MM.1S (cell line): ENCODE results near the gene FBXO8.

Experiments used
- DNase-seq: peaks from one replicate; pipeline ENCODE4 v3.0.0-alpha.2; 2015
- H2AFZ ChIP-seq: fragments of 300-600 bp; sonication (generic); 2 replicates; pipeline ENCODE4 v1.6.0; 2016; ENCODE audit warnings: antibody characterized with exemption, low read length
- H3F3A ChIP-seq: fragments of 300-600 bp; sonication (generic); 2 replicates; pipeline ENCODE4 v1.6.1; 2016; ENCODE audit warnings: mild to moderate bottlenecking, antibody characterized with exemption, low read length, moderate library complexity, mixed read lengths; ENCODE audit not compliant: insufficient read depth
- H3K27ac ChIP-seq: fragments of 300-600 bp; sonication (generic); 2 replicates; pipeline ENCODE4 v1.5.1; 2016; ENCODE audit warnings: mild to moderate bottlenecking, low read length
- H3K27me3 ChIP-seq: fragments of 300-600 bp; sonication (generic); replicated peaks from 2 replicates; pipeline ENCODE4 v1.6.0; 2016; ENCODE audit warnings: low read length; ENCODE audit not compliant: insufficient read depth
- H3K36me3 ChIP-seq: fragments of 300-600 bp; sonication (generic); replicated peaks from 2 replicates; pipeline ENCODE4 v1.6.1; 2016; ENCODE audit warnings: mild to moderate bottlenecking, low read length, mixed read lengths; ENCODE audit not compliant: insufficient read depth
- H3K4me1 ChIP-seq: fragments of 300-600 bp; sonication (generic); 2 replicates; pipeline ENCODE4 v1.6.1; 2016; ENCODE audit warnings: low read length, mixed read lengths
- H3K4me2 ChIP-seq: fragments of 300-600 bp; sonication (generic); 2 replicates; pipeline ENCODE4 v1.6.0; 2016; ENCODE audit warnings: low read depth, low read length
- H3K4me3 ChIP-seq: fragments of 300-600 bp; sonication (generic); 2 replicates; pipeline ENCODE4 v1.5.1; 2016; ENCODE audit warnings: low read length, mixed read lengths
- H3K79me2 ChIP-seq: fragments of 300-600 bp; sonication (generic); 2 replicates; pipeline ENCODE4 v1.6.1; 2016; ENCODE audit warnings: mixed run types, low read length, mixed read lengths
- H3K9ac ChIP-seq: fragments of 300-600 bp; sonication (generic); 2 replicates; pipeline ENCODE4 v1.6.1; 2016; ENCODE audit warnings: low read length, mixed read lengths
- H3K9me2 ChIP-seq: fragments of 300-600 bp; sonication (generic); replicated peaks from 2 replicates; pipeline ENCODE4 v1.6.1; 2016; ENCODE audit warnings: mild to moderate bottlenecking, low read length, mixed read lengths; ENCODE audit not compliant: insufficient read depth
- H3K9me3 ChIP-seq: fragments of 300-600 bp; sonication (generic); replicated peaks from 2 replicates; pipeline ENCODE4 v1.6.1; 2016; ENCODE audit warnings: mild to moderate bottlenecking, low read length, mixed read lengths; ENCODE audit not compliant: insufficient read depth
- H4K20me1 ChIP-seq: fragments of 300-600 bp; sonication (generic); 2 replicates; pipeline ENCODE4 v1.6.1; 2016; ENCODE audit warnings: mild to moderate bottlenecking, low read length, moderate library complexity, mixed read lengths; ENCODE audit not compliant: insufficient read depth
- CTCF ChIP-seq: fragments of 300-600 bp; sonication (generic); IDR thresholded peaks from 2 replicates; pipeline ENCODE4 v1.5.1; 2016; ENCODE audit warnings: antibody characterized with exemption, low read length, mixed read lengths
- EZH2 ChIP-seq: fragments of 300-600 bp; sonication (generic); optimal IDR thresholded peaks from 2 replicates; pipeline ENCODE3; 2017; ENCODE audit warnings: low read depth, mild to moderate bottlenecking, antibody characterized with exemption, low read length, mixed read lengths
- EZH2phosphoT487 ChIP-seq: fragments of 300-600 bp; sonication (generic); IDR thresholded peaks from 2 replicates; pipeline ENCODE4 v1.6.1; 2018; ENCODE audit warnings: antibody characterized with exemption, low read length

Gene FBXO8

DNA sequence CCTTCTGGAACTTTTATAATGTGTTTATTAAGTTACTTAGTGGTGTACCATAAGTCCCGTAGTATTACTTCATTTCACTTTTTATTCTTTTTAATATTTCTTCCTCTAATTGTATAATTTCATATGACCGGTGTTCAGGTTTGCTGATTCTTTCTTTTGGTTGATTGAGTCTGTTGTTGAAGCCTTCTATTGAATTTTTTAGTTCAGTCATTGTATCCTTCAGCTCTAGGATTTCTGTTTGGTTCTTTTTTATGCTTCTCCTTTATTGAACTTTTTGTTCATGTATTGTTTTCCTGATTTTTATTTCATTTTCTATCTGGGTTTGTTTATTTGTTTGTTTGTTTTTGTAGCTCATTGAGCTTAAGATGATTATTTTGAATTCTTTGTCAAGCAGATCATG, 9.0 kb upstream of the FBXO8 start:
- Histone ChIP-seq H3F3A (no peaks in the 10 kb centered on the region), H3K4me2 (no peak overlapping the region), H2AFZ (no peak overlapping the region), H3K9ac (no peak overlapping the region), H3K36me3 (no peaks in the 10 kb centered on the region), H3K9me2 (no peaks in the 10 kb centered on the region), H3K4me1 (no peaks in the 10 kb centered on the region), H3K27me3 (no peaks in the 10 kb centered on the region), H3K4me3 (no peak overlapping the region), H3K9me3 (no peaks in the 10 kb centered on the region), H3K79me2 (peaks cover 46% of the 10 kb centered on the region), H3K27ac (no peak overlapping the region), H4K20me1 (no peaks in the 10 kb centered on the region)
- TF ChIP-seq CTCF: no peak
- TF ChIP-seq EZH2: no peak
- no peak for TF ChIP-seq EZH2phosphoT487
- no peak for DNase-seq

DNA sequence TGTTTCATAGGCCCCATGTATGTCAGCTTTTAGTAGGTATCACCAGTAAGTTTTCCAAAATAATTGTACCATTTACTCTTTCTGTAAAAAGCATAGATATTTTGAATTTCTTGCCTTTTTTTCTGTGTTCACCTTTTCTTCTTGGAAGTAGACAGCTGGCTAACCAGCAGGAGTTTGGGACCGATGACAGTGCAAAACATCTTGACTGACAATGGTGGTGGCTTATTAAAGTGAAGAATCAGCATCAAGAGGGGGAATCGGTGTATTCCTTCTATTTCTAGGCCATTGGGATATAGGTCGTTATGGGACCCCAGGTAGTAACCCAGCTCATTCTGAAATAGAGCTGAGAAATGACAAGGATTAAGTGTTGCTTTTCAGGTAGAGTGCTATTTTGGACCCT, 3.4 kb upstream of the FBXO8 start:
- H3K4me1 ChIP-seq: peaks cover 11% of the 10 kb centered on the region; the same call in 1 of the 2 replicates
- H3K27ac ChIP-seq: no peak overlapping the region
- DNase-seq: no peak
- no peaks in the 10 kb centered on the region for H3K9me2 ChIP-seq
- H3K9me3 ChIP-seq: no peaks in the 10 kb centered on the region
- H4K20me1 ChIP-seq: no peaks in the 10 kb centered on the region
- H3F3A ChIP-seq: peaks cover 8% of the 10 kb centered on the region; the same call in 1 of the 2 replicates
- H2AFZ ChIP-seq: no peak overlapping the region
- no peaks in the 10 kb centered on the region for H3K27me3 ChIP-seq
- no peak for TF ChIP-seq EZH2
- no peak for TF ChIP-seq EZH2phosphoT487
- TF ChIP-seq CTCF: no peak
- no peaks in the 10 kb centered on the region for H3K36me3 ChIP-seq
- H3K9ac ChIP-seq: no peak overlapping the region
- H3K4me2 ChIP-seq: no peak overlapping the region
- peaks cover 77% of the 10 kb centered on the region for H3K79me2 ChIP-seq
- H3K4me3 ChIP-seq: no peak overlapping the region

GRCh38 chr4:174284487-174284886, 1.0 kb upstream of the FBXO8 start:
- H2AFZ ChIP-seq: peak overlapping the region; percentile 94
- H3K79me2 ChIP-seq: peaks cover 82% of the 10 kb centered on the region
- no peaks in the 10 kb centered on the region for H3K27me3 ChIP-seq
- peaks cover 8% of the 10 kb centered on the region; the same call in 1 of the 2 replicates for H3F3A ChIP-seq
- H3K9me3 ChIP-seq: no peaks in the 10 kb centered on the region
- DNase-seq: no peak
- no peaks in the 10 kb centered on the region for H3K36me3 ChIP-seq
- peaks cover 11% of the 10 kb centered on the region; the same call in 1 of the 2 replicates for H3K4me1 ChIP-seq
- peak overlapping the region; percentile 92 for H3K4me3 ChIP-seq
- H3K27ac ChIP-seq: peak overlapping the region; percentile 97
- H4K20me1 ChIP-seq: no peaks in the 10 kb centered on the region
- peak overlapping the region; percentile 77 for H3K4me2 ChIP-seq
- no peaks in the 10 kb centered on the region for H3K9me2 ChIP-seq
- no peak for TF ChIP-seq EZH2
- no peak for TF ChIP-seq EZH2phosphoT487
- no peak for TF ChIP-seq CTCF
- H3K9ac ChIP-seq: peak overlapping the region; percentile 99
